ENCODE results near the gene METTL4. TPM values are rescaled to one million over a fixed set of nuclear protein-coding genes. Genes with fewer than 3 reads are reported as not detected.
"Not testable (repeated sequence)": the region's sequence is repeated elsewhere in the genome, so short reads cannot be mapped to it uniquely, and the experiment has no call there.

The METTL4 gene
- total RNA-seq, 2 experiments from 2014 or later = 20.3 to 25.5 TPM

DNA sequence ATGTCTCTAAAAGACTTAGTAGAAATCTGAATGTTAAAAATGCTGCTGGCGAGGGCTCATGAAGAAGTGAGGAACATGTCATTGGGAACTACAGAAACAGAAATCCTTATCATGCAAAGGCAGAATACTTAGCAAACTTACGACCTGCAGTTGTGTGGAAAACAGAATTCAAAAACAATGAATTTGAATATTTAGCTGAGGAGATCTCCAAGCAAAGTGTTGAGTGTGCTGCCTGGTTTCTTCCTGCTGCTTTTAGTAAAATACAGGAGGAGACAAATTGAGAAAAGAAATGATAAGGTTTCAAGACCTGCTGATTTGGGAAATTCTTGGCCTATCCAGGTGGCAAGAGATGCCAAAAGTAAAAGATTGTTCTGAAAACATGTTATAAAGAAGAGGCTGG lies 38.5 kb downstream of the METTL4 start:
- Mint-ChIP-seq H3K27me3 (no peaks in the 10 kb centered on the region), H3K27ac (no peak overlapping the region), H3K9me3 (no peaks in the 10 kb centered on the region), H3K36me3 (ENCODE audit: low read depth) (peaks cover 26% of the 10 kb centered on the region), H3K4me1 (no peaks in the 10 kb centered on the region), H3K4me3 (no peak overlapping the region)
- DNase-seq = no peak
- ChIA-PET POLR2A (no interaction called here), CTCF (interaction anchor here (1.7 kb wide), 1 partner anchor 13 kb away, joined by 3 read pairs; no protein-coding TSS in a partner anchor)

GRCh38 chr18:2531751-2532150 lies 39.6 kb downstream of the METTL4 start:
- Mint-ChIP-seq H3K4me3 (no peak overlapping the region), H3K27me3 (no peaks in the 10 kb centered on the region), H3K27ac (no peak overlapping the region), H3K36me3 (ENCODE audit: low read depth) (peaks cover 24% of the 10 kb centered on the region), H3K4me1 (no peaks in the 10 kb centered on the region), H3K9me3 (no peaks in the 10 kb centered on the region)
- ChIA-PET CTCF (no interaction called here), POLR2A (no interaction called here)
- DNase-seq = no peak

GRCh38 chr18:2529154-2529553 lies 42.2 kb downstream of the METTL4 start:
- H3K9me3 Mint-ChIP-seq = no peaks in the 10 kb centered on the region
- H3K27me3 Mint-ChIP-seq = no peaks in the 10 kb centered on the region
- no peak overlapping the region for H3K4me3 Mint-ChIP-seq
- ChIA-PET POLR2A (no interaction called here), CTCF (no interaction called here)
- no peaks in the 10 kb centered on the region for H3K4me1 Mint-ChIP-seq
- no peak overlapping the region for H3K27ac Mint-ChIP-seq
- peaks cover 15% of the 10 kb centered on the region for H3K36me3 Mint-ChIP-seq (ENCODE audit: low read depth)
- no peak for DNase-seq

- ChIA-PET CTCF (no interaction called here), POLR2A (no interaction called here)
- DNase-seq = no peak
- H3K4me3 Mint-ChIP-seq = no peak overlapping the region
- H3K36me3 Mint-ChIP-seq (ENCODE audit: low read depth) = no peaks in the 10 kb centered on the region
- H3K27ac Mint-ChIP-seq = no peak overlapping the region
- no peaks in the 10 kb centered on the region for H3K27me3 Mint-ChIP-seq
- H3K9me3 Mint-ChIP-seq = no peaks in the 10 kb centered on the region
- H3K4me1 Mint-ChIP-seq = peaks cover 7% of the 10 kb centered on the region
Measured at GRCh38 chr18:2526329-2526728, 45.0 kb downstream of the METTL4 start.

- H3K27me3 Mint-ChIP-seq; POLR2A ChIA-PET; DNase-seq; H3K4me3 Mint-ChIP-seq; H3K9me3 Mint-ChIP-seq; H3K4me1 Mint-ChIP-seq; H3K27ac Mint-ChIP-seq; H3K36me3 Mint-ChIP-seq (ENCODE audit: low read depth): not testable (repeated sequence)
- CTCF ChIA-PET = interaction anchor here (0.6 kb wide), 1 partner anchor 1247 kb away, joined by 3 read pairs; no protein-coding TSS in a partner anchor
Measured at GRCh38 chr18:2524794-2525198, 46.5 kb downstream of the METTL4 start.

DNA sequence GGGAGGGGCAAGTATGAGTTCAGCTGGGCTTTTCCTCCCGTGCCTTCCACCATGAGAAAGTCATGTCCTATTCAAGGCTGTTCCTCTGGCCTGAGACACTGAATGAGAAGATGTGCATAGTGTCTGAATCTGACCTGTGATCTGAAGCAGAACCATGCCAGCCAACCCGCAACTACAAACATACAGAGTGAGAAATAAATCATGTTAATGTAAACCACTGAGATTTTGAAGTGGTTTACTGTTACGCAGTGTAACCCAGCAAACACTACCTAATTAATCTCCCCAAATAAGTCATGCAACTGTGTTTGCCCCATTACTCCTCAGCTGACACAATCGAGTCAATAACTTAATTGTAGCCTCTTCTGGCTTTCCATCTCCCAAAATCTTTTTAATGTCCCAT lies 49.2 kb downstream of the METTL4 start:
- ChIA-PET CTCF (no interaction called here), POLR2A (no interaction called here)
- Mint-ChIP-seq H3K27me3 (no peaks in the 10 kb centered on the region), H3K4me3 (no peak overlapping the region), H3K36me3 (ENCODE audit: low read depth) (no peaks in the 10 kb centered on the region), H3K4me1 (peaks cover 7% of the 10 kb centered on the region), H3K27ac (no peak overlapping the region), H3K9me3 (no peaks in the 10 kb centered on the region)
- DNase-seq = no peak

DNA sequence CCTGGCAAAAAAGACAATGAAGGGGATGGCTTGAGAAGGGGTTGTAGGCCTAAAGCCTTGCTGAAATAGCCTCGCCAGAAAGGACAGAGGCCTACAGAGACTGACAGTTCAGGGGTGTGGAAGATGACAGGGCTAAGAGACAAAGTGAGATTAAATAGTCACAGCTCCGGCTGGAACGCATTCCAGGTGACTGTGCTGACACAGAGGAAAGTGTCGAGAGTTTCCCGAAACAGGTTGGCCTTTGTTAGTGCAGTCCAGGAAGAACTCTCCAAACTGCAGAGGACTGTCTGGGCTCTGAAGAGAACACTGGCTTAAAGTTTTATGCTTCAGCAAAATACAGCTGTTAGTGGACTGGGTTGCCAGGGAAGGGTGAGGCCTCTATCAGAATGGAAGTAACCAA lies 52.8 kb downstream of the METTL4 start:
- no peak overlapping the region for H3K27ac Mint-ChIP-seq
- no peak for DNase-seq
- no peak overlapping the region for H3K4me3 Mint-ChIP-seq
- CTCF ChIA-PET = no interaction called here
- no peaks in the 10 kb centered on the region for H3K36me3 Mint-ChIP-seq (ENCODE audit: low read depth)
- H3K27me3 Mint-ChIP-seq = no peaks in the 10 kb centered on the region
- H3K9me3 Mint-ChIP-seq = no peaks in the 10 kb centered on the region
- H3K4me1 Mint-ChIP-seq = peaks cover 24% of the 10 kb centered on the region
- POLR2A ChIA-PET = no interaction called here

DNA sequence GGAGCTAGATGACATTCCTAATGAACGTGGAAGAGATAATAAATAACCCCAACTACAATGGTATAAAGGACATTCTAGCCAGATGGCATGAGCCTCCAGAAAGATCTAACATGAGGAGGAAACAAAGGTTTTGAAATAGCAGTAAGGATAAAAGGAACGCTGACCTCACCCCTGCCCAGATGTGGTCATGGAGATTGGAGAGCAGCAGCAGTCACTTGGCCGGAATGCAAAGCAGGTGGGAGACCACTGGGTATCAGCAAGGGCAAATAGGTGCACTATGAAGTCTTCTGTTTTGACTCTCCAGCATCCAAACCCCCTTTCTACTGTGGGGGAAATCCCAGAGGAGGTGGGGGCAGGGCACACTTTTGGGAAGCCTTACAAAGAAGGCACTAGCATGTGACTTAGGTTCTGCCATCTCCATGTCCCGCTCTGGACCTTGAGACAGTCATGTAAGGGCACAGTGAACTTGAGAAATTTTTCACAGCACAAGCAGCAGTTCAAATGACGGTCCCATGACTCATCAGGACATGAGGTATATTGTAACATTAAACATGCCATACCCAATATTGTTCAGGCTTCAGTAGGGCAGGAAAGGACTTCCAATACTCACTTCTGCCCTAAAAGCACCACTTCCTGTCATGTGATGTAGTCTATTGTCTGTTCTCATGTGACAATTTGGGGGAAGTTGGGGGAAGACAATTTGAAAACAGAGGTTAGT lies 55.2 kb downstream of the METTL4 start:
- H3K4me3 Mint-ChIP-seq = no peak overlapping the region
- no peaks in the 10 kb centered on the region for H3K9me3 Mint-ChIP-seq
- no peaks in the 10 kb centered on the region for H3K27me3 Mint-ChIP-seq
- POLR2A ChIA-PET = no interaction called here
- H3K27ac Mint-ChIP-seq = peak overlapping the region; percentile 43
- no peaks in the 10 kb centered on the region for H3K36me3 Mint-ChIP-seq (ENCODE audit: low read depth)
- CTCF ChIA-PET = no interaction called here
- H3K4me1 Mint-ChIP-seq = peaks cover 17% of the 10 kb centered on the region
- peak; percentile 22 for DNase-seq

GRCh38 chr18:2515171-2515787 lies 56.0 kb downstream of the METTL4 start:
- Mint-ChIP-seq H3K4me1 (peaks cover 17% of the 10 kb centered on the region), H3K4me3 (no peak overlapping the region), H3K27me3 (no peaks in the 10 kb centered on the region), H3K36me3 (ENCODE audit: low read depth) (no peaks in the 10 kb centered on the region), H3K27ac (no peak overlapping the region), H3K9me3 (no peaks in the 10 kb centered on the region)
- POLR2A ChIA-PET = no interaction called here
- no peak for DNase-seq
- CTCF ChIA-PET = no interaction called here

DNA sequence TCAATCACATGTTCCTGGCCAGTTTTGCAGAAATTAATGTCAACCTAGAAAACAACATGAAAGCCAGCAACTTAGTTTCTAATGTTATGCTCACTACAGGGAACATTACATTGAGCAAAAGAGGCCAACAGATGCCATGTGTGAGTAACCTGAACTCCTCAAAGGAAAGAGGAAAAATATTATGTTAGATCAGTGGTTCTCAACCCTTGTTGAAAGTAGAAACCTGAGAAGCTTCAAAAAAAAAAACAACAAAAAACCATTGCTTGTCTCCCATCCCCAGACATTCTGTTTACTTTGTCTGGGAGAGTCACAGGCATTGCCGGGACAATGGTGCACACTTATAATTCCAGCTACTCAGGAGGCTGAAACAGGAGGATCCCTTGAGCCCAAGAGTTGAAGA lies 57.7 kb downstream of the METTL4 start:
- ChIA-PET CTCF (interaction anchor here (0.6 kb wide), 2 partner anchors 52 to 335 kb away, joined by 3 to 4 read pairs; no protein-coding TSS in a partner anchor), POLR2A (no interaction called here)
- Mint-ChIP-seq H3K36me3 (ENCODE audit: low read depth) (no peaks in the 10 kb centered on the region), H3K4me3 (no peak overlapping the region), H3K4me1 (peaks cover 19% of the 10 kb centered on the region), H3K27me3 (no peaks in the 10 kb centered on the region), H3K9me3 (no peaks in the 10 kb centered on the region), H3K27ac (no peak overlapping the region)
- no peak for DNase-seq

DNA sequence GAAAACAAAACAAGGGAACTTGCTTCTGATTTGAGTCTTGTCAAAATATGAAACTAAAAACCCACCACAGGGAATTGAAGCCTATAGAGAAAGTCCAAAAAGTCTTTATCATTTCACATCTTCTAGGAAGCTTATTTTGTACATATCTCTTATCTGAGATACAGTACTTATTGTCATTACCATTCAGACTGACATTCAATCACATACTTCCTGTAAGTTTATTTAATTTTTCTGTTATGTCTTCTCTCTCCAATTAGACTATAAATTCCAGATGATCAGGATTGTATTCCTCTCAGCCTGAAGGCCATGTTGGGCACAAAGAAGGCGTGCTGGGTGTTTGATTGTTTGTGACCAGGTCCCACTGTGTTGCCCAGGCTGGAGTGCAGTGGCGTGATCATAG lies 59.2 kb downstream of the METTL4 start:
- Mint-ChIP-seq H3K9me3 (no peaks in the 10 kb centered on the region), H3K36me3 (ENCODE audit: low read depth) (no peaks in the 10 kb centered on the region), H3K4me3 (no peak overlapping the region), H3K27ac (no peak overlapping the region), H3K27me3 (no peaks in the 10 kb centered on the region), H3K4me1 (peaks cover 19% of the 10 kb centered on the region)
- CTCF ChIA-PET = no interaction called here
- DNase-seq = no peak
- POLR2A ChIA-PET = no interaction called here

DNA sequence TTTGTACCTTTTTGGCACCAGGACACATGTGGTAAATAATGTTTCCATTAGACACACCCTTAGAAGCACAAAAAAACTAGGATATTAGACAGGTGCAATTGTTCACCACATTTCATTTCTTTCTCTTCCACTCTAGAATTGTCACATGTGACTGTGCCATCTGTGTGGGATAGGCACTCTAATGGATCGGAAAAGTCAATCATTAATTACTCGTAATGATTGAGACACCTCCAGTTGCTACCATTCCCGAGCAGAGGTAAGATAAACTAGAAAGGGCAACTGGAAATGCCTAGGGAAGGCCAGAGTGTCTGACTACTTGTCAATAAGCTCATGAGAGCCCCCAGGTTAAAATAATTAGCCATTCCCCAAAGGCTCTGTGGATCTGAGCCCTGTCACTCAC lies 59.9 kb downstream of the METTL4 start:
- Mint-ChIP-seq H3K27ac (no peak overlapping the region), H3K9me3 (no peaks in the 10 kb centered on the region), H3K4me3 (no peak overlapping the region), H3K27me3 (no peaks in the 10 kb centered on the region), H3K4me1 (peaks cover 16% of the 10 kb centered on the region), H3K36me3 (ENCODE audit: low read depth) (no peaks in the 10 kb centered on the region)
- ChIA-PET CTCF (no interaction called here), POLR2A (no interaction called here)
- no peak for DNase-seq

DNA sequence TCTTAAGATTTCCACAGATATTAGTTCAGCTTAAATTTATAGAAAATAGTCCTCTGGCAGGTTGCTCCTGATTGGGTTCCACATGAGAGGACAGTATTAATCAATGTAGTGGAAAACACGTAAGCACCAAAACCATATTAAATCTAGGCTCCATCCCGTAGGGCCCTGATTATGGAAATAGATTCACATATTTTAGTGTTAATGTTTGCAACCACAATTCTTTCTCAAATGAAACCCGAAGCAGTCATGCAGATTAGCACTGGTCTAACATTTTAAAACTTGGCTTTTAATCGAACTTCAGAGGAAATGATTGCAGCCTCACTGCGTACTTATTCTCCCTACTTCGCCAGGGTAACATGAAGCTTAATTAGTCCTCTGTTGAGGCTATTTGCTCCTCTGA lies 60.9 kb downstream of the METTL4 start:
- no peak for DNase-seq
- H3K27ac Mint-ChIP-seq = no peak overlapping the region
- POLR2A ChIA-PET = no interaction called here
- H3K4me3 Mint-ChIP-seq = no peak overlapping the region
- H3K9me3 Mint-ChIP-seq = no peaks in the 10 kb centered on the region
- CTCF ChIA-PET = no interaction called here
- H3K4me1 Mint-ChIP-seq = peaks cover 5% of the 10 kb centered on the region
- H3K36me3 Mint-ChIP-seq (ENCODE audit: low read depth) = no peaks in the 10 kb centered on the region
- no peaks in the 10 kb centered on the region for H3K27me3 Mint-ChIP-seq

- Mint-ChIP-seq H3K36me3 (ENCODE audit: low read depth) (no peaks in the 10 kb centered on the region), H3K4me1 (peaks cover 2% of the 10 kb centered on the region), H3K27me3 (peaks cover 1% of the 10 kb centered on the region), H3K4me3 (no peak overlapping the region), H3K27ac (no peak overlapping the region), H3K9me3 (no peaks in the 10 kb centered on the region)
- POLR2A ChIA-PET = no interaction called here
- CTCF ChIA-PET = no interaction called here
- DNase-seq = no peak
Measured at GRCh38 chr18:2508678-2509077, 62.6 kb downstream of the METTL4 start.
